OCI-LY7 (cell line): ENCODE results near the gene TENT5C. TPM values are rescaled to one million over a fixed set of nuclear protein-coding genes. Genes with fewer than 3 reads are reported as not detected.

Experiments used
- BruUV-seq: library from RNA; stranded (reverse); fragments of 400-500 nt; replicated peaks from 2 replicates; lab custom pipeline; 2021; lab: Mats Ljungman, UMichigan
- CTCF ChIA-PET: fragments of 300-600 bp; sonication (Branson Sonifier 250); formaldehyde crosslinking; loops from one replicate; lab custom pipeline; 2022; ENCODE audit warnings: antibody characterized with exemption; ENCODE audit not compliant: unreplicated experiment; lab: Charles Lee
- POLR2A ChIA-PET: fragments of 300-600 bp; sonication (Branson Sonifier 250); formaldehyde crosslinking; loops from one replicate; lab custom pipeline; 2022; ENCODE audit warnings: antibody characterized with exemption; lab: Charles Lee
- DNase-seq: peaks from one replicate; pipeline ENCODE4 v3.0.0-alpha.2; 2015; ENCODE audit warnings: low spot score
- H2AFZ ChIP-seq: fragments of 200-600 bp; sonication (generic), shearing (Covaris generic); 2 replicates; pipeline ENCODE4 v1.6.1; 2014; ENCODE audit warnings: mild to moderate bottlenecking, antibody characterized with exemption, low read length, moderate library complexity
- H3K27ac ChIP-seq: fragments of 200-600 bp; sonication (generic); 2 replicates; pipeline ENCODE4 v1.5.1; 2014; ENCODE audit warnings: mixed run types, low read depth, mild to moderate bottlenecking, moderate library complexity, low read length, inconsistent platforms; ENCODE audit not compliant: poor library complexity, severe bottlenecking
- H3K36me3 ChIP-seq: fragments of 200-600 bp; sonication (generic); 2 replicates; pipeline ENCODE4 v1.6.1; 2014; ENCODE audit warnings: mild to moderate bottlenecking, antibody characterized with exemption, low read length, moderate library complexity, mixed read lengths; ENCODE audit not compliant: insufficient read depth
- H3K4me1 ChIP-seq: fragments of 200-600 bp; sonication (generic); 2 replicates; pipeline ENCODE4 v1.5.1; 2014; ENCODE audit warnings: mild to moderate bottlenecking, low read length; ENCODE audit not compliant: insufficient read depth, poor library complexity, severe bottlenecking
- H3K4me2 ChIP-seq: fragments of 200-600 bp; sonication (generic); 2 replicates; pipeline ENCODE4 v1.6.1; 2014; ENCODE audit warnings: mild to moderate bottlenecking, low read length
- H3K4me3 ChIP-seq: fragments of 200-600 bp; sonication (generic); 2 replicates; pipeline ENCODE4 v1.5.1; 2014; ENCODE audit warnings: mild to moderate bottlenecking, low read depth, low read length; ENCODE audit not compliant: poor library complexity, severe bottlenecking
- H3K79me2 ChIP-seq: fragments of 200-600 bp; sonication (generic); 2 replicates; pipeline ENCODE4 v1.6.1; 2016; ENCODE audit warnings: low read depth, mild to moderate bottlenecking, low read length, moderate library complexity, mixed read lengths; ENCODE audit not compliant: insufficient read depth
- H3K9me2 ChIP-seq: fragments of 200-600 bp; sonication (generic); 2 replicates; pipeline ENCODE4 v1.6.1; 2016; ENCODE audit warnings: mild to moderate bottlenecking, low read length, mixed read lengths; ENCODE audit not compliant: insufficient read depth
- H3K9me3 ChIP-seq: fragments of 200-600 bp; sonication (generic); 2 replicates; pipeline ENCODE4 v1.6.1; 2014; ENCODE audit warnings: mild to moderate bottlenecking, mixed run types, low read length, mixed read lengths
- H4K20me1 ChIP-seq: fragments of 200-600 bp; sonication (generic); 2 replicates; pipeline ENCODE4 v1.6.1; 2014; ENCODE audit warnings: mild to moderate bottlenecking, antibody characterized with exemption, low read length, moderate library complexity, mixed read lengths; ENCODE audit not compliant: insufficient read depth
- CTCF ChIP-seq: fragments of 200-600 bp; sonication (generic); conservative IDR thresholded peaks from 2 replicates; pipeline ENCODE4 v1.5.1; 2014; ENCODE audit warnings: mild to moderate bottlenecking, antibody characterized with exemption, low read length, moderate library complexity, mixed read lengths
- EZH2phosphoT487 ChIP-seq: fragments of 200-600 bp; sonication (generic); IDR thresholded peaks from 2 replicates; pipeline ENCODE4 v1.6.1; 2018; ENCODE audit warnings: low read depth, borderline replicate concordance, mild to moderate bottlenecking, mixed run types, antibody characterized with exemption, low read length, moderate library complexity, mixed read lengths
- intact Hi-C: fragments of 100-400 bp; cut with micrococcal nuclease; formaldehyde crosslinking; loops from one replicate; pipeline ENCODE4 v1.10.0; 2022; ENCODE audit not compliant: unreplicated experiment
- total RNA-seq, 2 experiments: library from RNA; depleted of rRNA in 1 of 2; stranded (reverse); fragments of >200 nt in 1 of 2; shearing (Covaris generic) in 1 of 2; gene quantifications; 2 replicates each; pipeline ENCODE4 v1.2.3, GENCODE V29; 2014 to 2022

The TENT5C gene
- total RNA-seq, 2 experiments from 2014 or later = 13.3 to 31.1 TPM

DNA sequence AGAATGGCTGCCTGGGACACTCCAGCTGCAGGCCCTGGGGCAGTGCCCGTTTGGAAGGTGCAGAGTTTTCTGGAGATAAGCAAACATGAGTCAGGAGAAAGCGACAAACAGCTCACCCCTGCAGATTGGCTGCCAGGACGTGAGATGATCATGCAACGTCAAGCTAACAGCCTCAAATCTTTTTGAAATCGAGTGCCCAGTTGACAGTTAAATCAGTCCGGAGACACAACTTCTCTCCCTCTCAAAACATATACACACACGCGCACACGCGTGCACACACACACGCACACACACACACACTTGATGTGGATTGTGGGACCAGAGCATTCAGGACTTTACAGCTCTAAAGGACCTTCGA is 49.4 kb downstream of the TENT5C start:
- no peaks in the 10 kb centered on the region for H3K9me3 ChIP-seq
- no peaks in the 10 kb centered on the region for H3K36me3 ChIP-seq
- H3K4me3 ChIP-seq = peak overlapping the region; percentile 47
- peak overlapping the region; percentile 70; the same call in 1 of the 2 replicates for H2AFZ ChIP-seq
- no peak for DNase-seq
- BruUV-seq = no TSS peak
- H4K20me1 ChIP-seq = no peaks in the 10 kb centered on the region
- H3K9me2 ChIP-seq = no peaks in the 10 kb centered on the region
- H3K4me1 ChIP-seq = peaks cover 99% of the 10 kb centered on the region
- TF ChIP-seq CTCF (no peak), EZH2phosphoT487 (no peak)
- POLR2A ChIA-PET = interaction anchor here (0.5 to 19.4 kb wide), 16 partner anchors 9 to 121 kb away, joined by 3 to 760 read pairs (median 6); no protein-coding TSS in a partner anchor
- intact Hi-C loops = loop anchor here (5.0 kb wide), 1 partner anchor 118 kb away; no protein-coding TSS in a partner anchor
- H3K79me2 ChIP-seq = no peaks in the 10 kb centered on the region
- CTCF ChIA-PET = interaction anchor here (0.5 to 3.5 kb wide), 9 partner anchors 10 to 38 kb away, joined by 3 to 16 read pairs (median 5); no protein-coding TSS in a partner anchor
- H3K27ac ChIP-seq = peak overlapping the region; percentile 98
- peak overlapping the region; percentile 73 for H3K4me2 ChIP-seq

- H4K20me1 ChIP-seq = no peaks in the 10 kb centered on the region
- peaks cover 99% of the 10 kb centered on the region for H3K4me1 ChIP-seq
- peak overlapping the region; percentile 1 for H3K4me3 ChIP-seq
- no TSS peak for BruUV-seq
- ChIA-PET CTCF (interaction anchor here (0.8 to 3.5 kb wide), 9 partner anchors 9 to 121 kb away, joined by 3 to 16 read pairs (median 8); no protein-coding TSS in a partner anchor), POLR2A (interaction anchor here (0.5 to 19.4 kb wide), 18 partner anchors 8 to 600 kb away, joined by 3 to 760 read pairs (median 5); no protein-coding TSS in a partner anchor)
- intact Hi-C loops = loop anchor here (5.0 kb wide), 1 partner anchor 119 kb away; no protein-coding TSS in a partner anchor
- peak overlapping the region; percentile 70 for H2AFZ ChIP-seq
- peak overlapping the region; percentile 73 for H3K4me2 ChIP-seq
- H3K79me2 ChIP-seq = no peaks in the 10 kb centered on the region
- DNase-seq = peak; percentile 80
- H3K36me3 ChIP-seq = no peaks in the 10 kb centered on the region; the same call in 1 of the 2 replicates
- no peaks in the 10 kb centered on the region for H3K9me2 ChIP-seq
- no peaks in the 10 kb centered on the region for H3K9me3 ChIP-seq
- peak overlapping the region; percentile 98 for H3K27ac ChIP-seq
- TF ChIP-seq EZH2phosphoT487 (no peak), CTCF (no peak)
Observed at GRCh38 chr1:117656202-117656641, 50.4 kb downstream of the TENT5C start.

- peak overlapping the region; percentile 73 for H3K4me2 ChIP-seq
- peaks cover 99% of the 10 kb centered on the region for H3K4me1 ChIP-seq
- H4K20me1 ChIP-seq = no peaks in the 10 kb centered on the region
- CTCF ChIA-PET = interaction anchor here (1.3 to 3.5 kb wide), 4 partner anchors 17 to 122 kb away, joined by 3 to 16 read pairs (median 8); no protein-coding TSS in a partner anchor
- peaks cover under 1% of the 10 kb centered on the region; the same call in 1 of the 2 replicates for H3K36me3 ChIP-seq
- intact Hi-C loops = loop anchor here (5.0 kb wide), 1 partner anchor 120 kb away; no protein-coding TSS in a partner anchor
- no peaks in the 10 kb centered on the region for H3K9me2 ChIP-seq
- TF ChIP-seq CTCF = no peak
- no peak for TF ChIP-seq EZH2phosphoT487
- BruUV-seq = no TSS peak
- H2AFZ ChIP-seq = peak overlapping the region; percentile 70; the same call in 1 of the 2 replicates
- H3K79me2 ChIP-seq = no peaks in the 10 kb centered on the region
- H3K9me3 ChIP-seq = peaks cover 7% of the 10 kb centered on the region; the same call in 1 of the 2 replicates
- no peak overlapping the region for H3K4me3 ChIP-seq
- no peak for DNase-seq
- H3K27ac ChIP-seq = peak overlapping the region; percentile 98
- POLR2A ChIA-PET = interaction anchor here (1.0 to 19.4 kb wide), 12 partner anchors 8 to 287 kb away, joined by 3 to 760 read pairs (median 6); no protein-coding TSS in a partner anchor
Observed at GRCh38 chr1:117657031-117657430, 51.2 kb downstream of the TENT5C start.
